Activated T-helper 9 cell treated with anti-CD3 and anti-CD28 coated beads, Interleukin-2, amount 50 U/mL, for 16 hours (primary cell): ENCODE measurements around the gene ETNK2.

Source experiments
- DNase-seq: peaks from one replicate; pipeline ENCODE4 v3.0.0-alpha.2; 2020; ENCODE audit warnings: low read depth

The ETNK2 gene

GRCh38 chr1:204147406-204148383 is 4.1 kb downstream of the ETNK2 start:
- DNase-seq = no peak

GRCh38 chr1:204146965-204147364 is 4.9 kb downstream of the ETNK2 start:
- DNase-seq = no peak

DNA sequence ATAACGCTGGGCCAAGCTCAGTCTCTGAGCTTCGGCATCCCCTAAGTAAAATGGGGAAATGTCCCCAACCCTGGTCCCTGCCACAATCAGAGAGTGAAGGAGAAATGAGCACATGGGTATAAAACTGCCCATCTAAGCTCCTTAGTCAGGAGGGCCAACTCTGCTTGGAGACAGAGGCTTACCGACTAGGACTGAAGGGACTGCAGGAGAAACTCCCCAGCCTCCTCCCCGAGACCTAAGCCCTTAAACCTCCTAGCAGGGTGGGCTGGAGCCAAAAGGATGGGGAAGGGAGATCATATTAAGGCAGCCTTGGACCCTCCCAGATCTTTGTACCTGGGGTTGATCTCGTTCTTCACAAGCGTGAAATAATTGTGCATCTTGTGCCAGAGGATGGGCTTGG is 5.5 kb downstream of the ETNK2 start:
- no peak for DNase-seq

- no peak for DNase-seq
Observed at GRCh38 chr1:204145033-204145504, 6.8 kb downstream of the ETNK2 start.

DNA sequence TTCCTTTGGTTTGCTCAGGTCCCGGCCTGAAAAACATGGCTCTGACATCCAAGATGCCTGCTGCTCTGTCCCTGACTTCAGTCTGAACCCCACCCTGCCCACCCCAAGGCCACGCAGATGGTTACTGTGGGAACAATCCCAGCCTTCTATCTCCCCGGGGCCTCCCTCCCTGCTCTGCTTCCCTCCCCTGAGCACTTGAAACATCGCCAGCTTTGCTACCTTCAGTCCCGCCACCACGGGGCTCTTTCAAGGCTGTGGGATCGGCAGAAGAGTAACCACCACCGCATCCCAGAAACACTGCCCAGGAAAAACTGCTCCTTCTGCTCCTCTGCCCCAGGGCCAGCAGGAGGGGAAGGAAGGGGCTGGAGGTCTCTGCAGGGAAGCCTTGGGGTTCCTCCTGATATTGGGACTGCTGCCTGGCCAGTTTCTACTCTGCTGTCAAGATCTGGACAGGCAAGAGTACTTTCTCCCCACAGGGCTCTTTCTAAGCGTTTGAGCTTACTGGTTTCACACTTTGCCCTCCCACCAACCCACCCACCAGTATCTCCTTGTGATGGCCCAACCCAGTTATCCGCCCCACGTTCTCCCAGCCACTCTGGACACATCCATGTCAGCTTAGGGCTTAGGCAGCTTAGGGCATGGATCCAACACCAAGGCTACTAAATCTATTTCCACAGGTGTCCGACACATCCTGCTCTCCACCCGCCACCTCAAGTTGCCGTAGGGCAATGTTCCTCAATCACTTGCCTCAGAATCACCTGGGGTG is 8.4 kb downstream of the ETNK2 start:
- DNase-seq = no peak

DNA sequence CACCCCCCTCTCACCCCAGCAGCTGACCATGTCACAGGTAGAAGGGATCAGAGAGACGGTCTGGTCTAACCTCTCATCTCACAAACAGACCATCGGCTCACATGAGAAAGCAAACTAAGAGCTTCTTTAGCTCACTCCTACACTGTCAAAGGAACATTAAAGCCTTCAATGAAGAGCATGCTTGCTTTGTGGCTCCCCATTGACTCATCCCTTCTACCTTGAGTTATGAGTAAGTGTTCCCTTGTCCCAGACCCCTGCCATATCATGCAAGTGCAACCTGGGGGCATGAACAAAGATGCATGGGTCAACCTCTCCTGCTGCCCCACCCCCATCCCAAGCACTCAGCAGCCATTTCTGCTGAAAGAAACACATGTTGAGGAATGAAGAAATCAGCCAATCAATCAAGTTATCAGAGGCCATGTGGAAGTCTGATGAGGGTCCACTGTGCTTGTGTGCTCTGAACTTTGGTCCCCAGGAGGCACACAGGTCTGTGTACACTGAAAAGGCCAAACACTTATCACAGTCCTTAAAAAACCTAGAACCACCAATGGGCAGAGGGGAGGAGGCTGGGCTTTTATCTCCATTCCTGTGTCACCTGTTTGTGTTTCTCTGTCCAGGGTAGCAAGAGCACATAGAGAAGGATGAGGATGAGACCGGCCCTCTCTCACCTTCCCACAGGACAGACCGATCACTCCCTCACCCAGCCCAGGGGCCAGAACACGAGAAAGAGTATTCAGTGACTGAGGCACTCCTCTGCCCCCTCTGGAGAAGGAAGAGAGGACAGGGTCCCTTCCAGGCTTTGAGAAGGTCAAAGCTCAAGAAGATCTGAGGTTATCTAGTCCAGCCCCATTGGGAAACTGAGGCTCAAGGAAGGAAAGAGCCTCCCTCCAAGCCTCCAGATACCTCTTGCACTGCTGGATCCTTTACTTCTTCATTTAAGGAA is 9.5 kb downstream of the ETNK2 start:
- DNase-seq = no peak

GRCh38 chr1:204141131-204141530 is 10.7 kb downstream of the ETNK2 start:
- no peak for DNase-seq

- DNase-seq = no peak
Observed at GRCh38 chr1:204139952-204140351, 11.9 kb downstream of the ETNK2 start.

GRCh38 chr1:204139088-204139487 is 12.8 kb downstream of the ETNK2 start:
- no peak for DNase-seq

- no peak for DNase-seq
Observed at GRCh38 chr1:204136814-204137213, 15.0 kb downstream of the ETNK2 start.

DNA sequence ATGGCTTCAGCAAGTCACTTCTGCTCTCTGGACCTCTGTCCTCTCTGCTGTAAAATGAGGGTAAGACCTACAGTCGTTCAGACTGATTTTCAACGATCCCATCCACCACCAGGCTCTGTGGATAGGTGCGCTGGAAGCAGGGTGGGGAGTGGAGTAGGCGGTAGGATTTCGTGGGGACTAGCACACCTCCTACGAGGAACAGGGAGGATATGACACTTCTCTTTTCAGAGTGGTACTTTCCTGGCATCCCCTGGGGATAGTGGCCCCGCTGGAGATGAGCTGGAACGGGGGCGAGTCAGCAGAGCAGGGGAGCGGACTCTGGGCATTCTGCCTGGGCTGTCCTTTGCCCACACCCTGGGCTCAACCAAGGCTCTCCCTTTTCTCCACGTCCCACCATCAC is 17.7 kb downstream of the ETNK2 start:
- no peak for DNase-seq

DNA sequence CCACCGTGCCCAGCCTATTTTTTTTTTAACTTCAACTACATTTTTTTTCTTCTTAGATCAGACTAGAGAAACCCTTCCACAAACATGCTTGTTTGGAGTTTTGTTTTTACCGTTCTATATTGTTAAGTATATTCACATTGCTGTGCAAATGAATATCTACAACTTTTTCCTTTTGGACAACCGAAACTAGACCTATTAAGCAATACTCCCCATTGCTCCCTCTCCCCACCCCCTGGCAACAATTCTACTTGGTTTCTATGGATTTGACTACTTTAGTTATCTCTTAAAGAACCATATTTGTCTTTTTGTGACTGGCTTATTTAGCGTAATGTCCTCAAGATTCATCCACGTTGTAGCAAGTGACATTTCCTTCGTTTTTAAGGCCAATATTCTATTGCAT is 19.1 kb downstream of the ETNK2 start:
- DNase-seq = no peak

DNA sequence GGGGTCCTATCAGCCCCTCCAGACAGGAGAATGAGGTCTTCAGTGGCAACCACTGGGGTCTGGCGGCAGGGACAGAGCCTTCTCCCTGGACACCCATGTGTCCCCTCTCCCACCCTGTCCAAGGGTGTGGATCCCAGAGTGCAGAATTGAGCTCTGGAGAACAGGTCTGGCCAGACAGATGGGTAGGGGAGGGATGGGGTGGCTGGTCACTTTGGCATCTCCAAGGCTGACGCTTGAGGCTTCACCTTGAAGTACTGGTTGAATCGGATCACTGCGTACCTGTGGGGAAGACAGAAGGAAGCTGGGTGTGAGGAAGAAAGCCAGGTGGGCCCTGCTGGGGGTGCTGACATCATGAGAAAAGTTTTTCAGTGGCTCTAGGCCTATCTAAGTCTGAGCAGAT is 19.9 kb downstream of the ETNK2 start:
- no peak for DNase-seq

GRCh38 chr1:204130981-204131892 is 20.6 kb downstream of the ETNK2 start:
- DNase-seq = no peak

DNA sequence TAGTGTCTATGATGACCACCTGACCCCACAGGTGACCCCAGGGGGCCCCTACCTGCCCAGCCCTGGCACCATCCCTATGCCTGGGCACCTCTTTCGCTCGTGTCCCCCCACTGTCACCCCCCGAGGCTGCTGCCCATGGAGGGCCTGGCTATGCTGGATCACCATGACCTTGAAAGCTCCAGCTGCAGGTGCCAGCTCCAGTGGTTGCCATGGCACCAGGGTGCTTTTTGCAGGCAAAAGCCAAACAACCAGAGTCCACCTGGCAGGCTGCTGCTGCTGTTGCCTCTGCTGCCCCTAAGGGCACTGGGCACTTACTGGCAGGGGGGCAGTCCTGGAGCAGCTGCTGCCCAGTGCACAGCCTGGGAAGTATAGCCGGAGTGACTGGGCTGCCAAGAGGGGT is 21.7 kb downstream of the ETNK2 start:
- DNase-seq = no peak

GRCh38 chr1:204128964-204129896 is 22.6 kb downstream of the ETNK2 start:
- peak; percentile 45 for DNase-seq

DNA sequence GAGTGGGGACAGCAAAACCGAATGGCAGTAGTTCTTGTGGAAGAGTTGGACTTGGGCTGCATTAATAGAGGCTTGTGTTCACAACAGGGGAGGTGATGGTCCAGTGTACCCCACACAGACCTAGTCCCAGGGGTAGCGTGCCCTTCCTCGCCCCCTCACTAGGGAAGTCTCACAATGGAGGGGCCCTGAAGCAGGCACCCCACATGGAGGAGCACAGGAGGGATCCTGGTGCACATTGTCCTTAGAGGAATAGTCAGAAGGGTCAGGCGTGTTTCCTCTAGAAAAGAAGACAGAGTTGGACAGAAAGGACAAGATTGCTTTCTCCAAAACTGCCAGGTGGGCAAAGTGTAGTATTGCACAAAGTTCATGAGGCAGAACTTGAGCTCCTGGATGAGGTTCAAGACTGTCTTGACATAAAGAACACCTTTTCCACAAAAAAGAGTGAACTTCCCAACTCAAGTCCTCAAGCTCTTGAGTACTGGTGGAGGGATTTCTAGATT is 23.3 kb downstream of the ETNK2 start:
- DNase-seq = no peak

DNA sequence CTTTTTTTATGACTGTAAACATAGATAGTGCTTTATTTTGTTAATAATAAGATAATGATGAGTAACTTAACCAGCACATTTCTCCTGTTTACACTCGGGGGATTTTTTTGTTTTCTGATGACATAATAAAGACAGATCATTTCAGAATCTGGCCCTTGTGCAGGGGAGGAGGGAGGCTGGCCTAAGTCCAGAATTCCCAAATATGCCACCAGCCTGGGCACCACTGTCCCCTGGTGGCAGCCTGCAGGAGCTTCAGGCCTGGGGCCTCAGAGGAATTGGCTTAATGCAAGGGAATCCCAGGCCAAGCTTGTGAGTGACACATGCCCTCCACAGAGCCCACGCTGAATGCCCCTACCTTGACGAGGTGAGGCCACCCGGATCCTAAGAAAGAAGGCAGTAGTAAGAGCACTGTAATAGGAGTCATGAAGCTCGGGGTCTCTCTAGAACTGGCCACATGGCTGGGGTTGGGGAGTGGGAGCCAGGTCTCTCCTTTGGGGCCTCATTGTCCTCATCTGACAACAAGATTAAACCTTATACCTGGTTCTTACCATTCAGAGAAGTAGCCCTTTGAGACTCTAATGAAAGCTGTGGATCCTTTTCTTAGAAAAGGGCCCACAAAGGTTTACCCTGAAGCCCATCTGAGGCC is 24.1 kb downstream of the ETNK2 start:
- no peak for DNase-seq

DNA sequence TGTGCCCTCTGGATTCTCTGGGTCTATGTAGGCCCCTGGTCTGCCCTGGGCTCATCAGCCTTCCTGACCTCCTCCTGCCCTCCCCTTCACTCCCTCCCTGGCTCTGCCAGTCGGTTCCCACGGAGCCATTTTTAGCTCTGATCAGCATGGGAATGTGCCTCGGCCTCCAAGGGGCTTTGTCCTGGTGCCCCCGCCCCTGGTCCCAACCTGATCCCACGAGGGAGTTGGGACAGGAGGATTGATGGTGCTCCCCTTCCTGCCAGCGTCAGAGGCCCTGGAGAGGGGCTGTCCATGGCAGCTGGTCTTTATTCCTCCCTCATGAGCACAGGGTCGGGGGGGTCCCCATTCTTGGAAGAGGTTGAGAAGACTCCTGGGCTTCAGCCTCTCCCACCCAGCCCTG is 24.9 kb downstream of the ETNK2 start:
- no peak for DNase-seq
